ENCODE results near the gene MOSMO. TPM values are rescaled to one million over a fixed set of nuclear protein-coding genes. Genes with fewer than 3 reads are reported as not detected.

The MOSMO gene
- total RNA-seq, 2 experiments from 2014 or later: 9.6 to 9.8 TPM

DNA sequence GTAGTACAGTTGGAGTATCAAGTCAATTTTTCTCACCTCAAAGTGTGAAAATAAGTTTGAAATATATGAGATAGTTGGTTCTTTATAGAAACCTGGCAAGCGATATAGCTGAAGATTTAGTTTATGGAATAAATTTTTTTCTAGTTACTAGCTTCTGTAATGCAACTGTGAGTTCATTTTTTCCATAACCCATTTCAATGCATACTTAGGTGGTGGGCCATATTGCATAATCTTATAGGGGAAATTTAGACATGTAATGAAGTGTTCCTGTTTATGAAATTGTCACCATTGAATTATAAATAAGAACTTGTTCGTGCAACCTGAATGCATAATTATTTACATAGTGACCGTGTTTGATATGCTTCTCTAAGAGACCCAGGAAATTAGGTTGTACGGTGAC, 9.0 kb downstream of the MOSMO start:
- no TSS peak for BruUV-seq (replicated peaks)
- Histone ChIP-seq H3K4me3 (ENCODE audit: low read depth, low read length, poor library complexity, severe bottlenecking) (no peak overlapping the region), H3K9me3 (ENCODE audit: low read length) (no peaks in the 10 kb centered on the region), H3K9me2 (ENCODE audit: insufficient read depth, low read length) (no peaks in the 10 kb centered on the region), H3K4me2 (ENCODE audit: low read length) (no peak overlapping the region), H3K4me1 (ENCODE audit: insufficient read depth, low read length, poor library complexity, severe bottlenecking) (peaks cover 17% of the 10 kb centered on the region), H3K36me3 (ENCODE audit: insufficient read depth, low read length) (no peaks in the 10 kb centered on the region), H3K27ac (ENCODE audit: low read depth, low read length, poor library complexity, severe bottlenecking) (no peak overlapping the region), H2AFZ (ENCODE audit: low read length) (no peak overlapping the region), H4K20me1 (ENCODE audit: insufficient read depth, low read length) (no peaks in the 10 kb centered on the region), H3K79me2 (ENCODE audit: insufficient read depth, low read depth, low read length) (0 out of 2 replicates have a peak, but pooled peaks cover 13% of the 10 kb centered on the region)
- intact Hi-C loops (cut with micrococcal nuclease; ENCODE audit: unreplicated experiment): no loop called here
- DNase-seq (ENCODE audit: low spot score): no peak
- ChIA-PET CTCF (ENCODE audit: unreplicated experiment) (no interaction called here), POLR2A (no interaction called here)
- TF ChIP-seq, protein P1, sequence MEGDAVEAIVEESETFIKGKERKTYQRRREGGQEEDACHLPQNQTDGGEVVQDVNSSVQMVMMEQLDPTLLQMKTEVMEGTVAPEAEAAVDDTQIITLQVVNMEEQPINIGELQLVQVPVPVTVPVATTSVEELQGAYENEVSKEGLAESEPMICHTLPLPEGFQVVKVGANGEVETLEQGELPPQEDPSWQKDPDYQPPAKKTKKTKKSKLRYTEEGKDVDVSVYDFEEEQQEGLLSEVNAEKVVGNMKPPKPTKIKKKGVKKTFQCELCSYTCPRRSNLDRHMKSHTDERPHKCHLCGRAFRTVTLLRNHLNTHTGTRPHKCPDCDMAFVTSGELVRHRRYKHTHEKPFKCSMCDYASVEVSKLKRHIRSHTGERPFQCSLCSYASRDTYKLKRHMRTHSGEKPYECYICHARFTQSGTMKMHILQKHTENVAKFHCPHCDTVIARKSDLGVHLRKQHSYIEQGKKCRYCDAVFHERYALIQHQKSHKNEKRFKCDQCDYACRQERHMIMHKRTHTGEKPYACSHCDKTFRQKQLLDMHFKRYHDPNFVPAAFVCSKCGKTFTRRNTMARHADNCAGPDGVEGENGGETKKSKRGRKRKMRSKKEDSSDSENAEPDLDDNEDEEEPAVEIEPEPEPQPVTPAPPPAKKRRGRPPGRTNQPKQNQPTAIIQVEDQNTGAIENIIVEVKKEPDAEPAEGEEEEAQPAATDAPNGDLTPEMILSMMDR (conservative IDR thresholded peaks at IDR 0.05; ENCODE audit: low read length): no peak
- TF ChIP-seq EZH2phosphoT487 (IDR thresholded peaks at IDR 0.05; ENCODE audit: borderline replicate concordance, low read depth, low read length): no peak

DNA sequence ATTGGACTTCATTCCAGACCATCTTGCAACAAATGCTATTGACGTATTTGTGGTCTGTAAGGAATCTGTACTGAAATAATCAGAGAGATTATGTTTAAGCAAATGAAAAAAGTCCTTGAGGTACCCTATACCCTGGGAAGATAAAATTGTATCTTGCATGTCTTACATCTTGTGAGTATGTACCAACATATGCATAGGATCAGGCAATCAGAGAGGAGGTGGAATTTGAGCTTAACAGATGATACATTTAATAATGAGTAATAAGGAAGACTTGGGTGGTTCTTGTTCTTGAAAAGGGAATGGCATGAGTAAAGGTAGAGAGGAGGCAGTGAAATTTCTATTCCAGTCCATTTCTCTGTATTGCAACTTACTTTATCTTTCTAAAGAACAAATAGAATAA, 10.6 kb downstream of the MOSMO start:
- Histone ChIP-seq H3K79me2 (ENCODE audit: insufficient read depth, low read depth, low read length) (0 out of 2 replicates have a peak, but pooled peaks cover 13% of the 10 kb centered on the region), H3K27ac (ENCODE audit: low read depth, low read length, poor library complexity, severe bottlenecking) (no peak overlapping the region), H2AFZ (ENCODE audit: low read length) (no peak overlapping the region), H3K4me1 (ENCODE audit: insufficient read depth, low read length, poor library complexity, severe bottlenecking) (peaks cover 12% of the 10 kb centered on the region), H3K4me2 (ENCODE audit: low read length) (no peak overlapping the region), H4K20me1 (ENCODE audit: insufficient read depth, low read length) (no peaks in the 10 kb centered on the region), H3K9me3 (ENCODE audit: low read length) (no peaks in the 10 kb centered on the region), H3K9me2 (ENCODE audit: insufficient read depth, low read length) (no peaks in the 10 kb centered on the region), H3K4me3 (ENCODE audit: low read depth, low read length, poor library complexity, severe bottlenecking) (no peak overlapping the region), H3K36me3 (ENCODE audit: insufficient read depth, low read length) (no peaks in the 10 kb centered on the region)
- TF ChIP-seq, protein P1 (conservative IDR thresholded peaks at IDR 0.05; ENCODE audit: low read length): no peak
- no peak for TF ChIP-seq EZH2phosphoT487 (IDR thresholded peaks at IDR 0.05; ENCODE audit: borderline replicate concordance, low read depth, low read length)
- POLR2A ChIA-PET: no interaction called here
- DNase-seq (ENCODE audit: low spot score): no peak
- no TSS peak for BruUV-seq (replicated peaks)
- intact Hi-C loops (cut with micrococcal nuclease; ENCODE audit: unreplicated experiment): no loop called here
- CTCF ChIA-PET (ENCODE audit: unreplicated experiment): no interaction called here

DNA sequence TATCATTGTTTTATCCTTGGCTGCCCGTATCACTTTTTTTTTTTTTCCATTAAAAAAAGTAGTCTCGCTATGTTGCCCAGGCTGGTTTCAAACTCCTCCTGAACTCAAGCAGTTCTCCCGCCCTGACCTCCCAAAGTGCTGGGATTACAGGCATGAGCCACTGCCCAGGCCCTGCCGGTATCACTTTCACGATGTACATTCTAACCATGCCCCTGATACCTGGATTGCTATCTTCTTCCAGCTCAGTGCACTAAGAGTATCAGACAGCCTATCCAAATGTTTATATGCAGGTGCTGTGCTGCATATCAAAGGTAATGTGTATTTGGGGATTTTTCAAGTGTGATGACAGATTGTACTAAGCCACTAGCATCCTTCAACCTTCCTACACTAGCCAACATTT, 14.2 kb downstream of the MOSMO start:
- no peak for TF ChIP-seq EZH2phosphoT487 (IDR thresholded peaks at IDR 0.05; ENCODE audit: borderline replicate concordance, low read depth, low read length)
- TF ChIP-seq, protein P1 (conservative IDR thresholded peaks at IDR 0.05; ENCODE audit: low read length): no peak
- Histone ChIP-seq H3K4me2 (ENCODE audit: low read length) (no peak overlapping the region), H2AFZ (ENCODE audit: low read length) (no peak overlapping the region), H3K36me3 (ENCODE audit: insufficient read depth, low read length) (no peaks in the 10 kb centered on the region), H3K27ac (ENCODE audit: low read depth, low read length, poor library complexity, severe bottlenecking) (no peak overlapping the region), H4K20me1 (ENCODE audit: insufficient read depth, low read length) (no peaks in the 10 kb centered on the region), H3K4me1 (ENCODE audit: insufficient read depth, low read length, poor library complexity, severe bottlenecking) (peaks cover 4% of the 10 kb centered on the region), H3K4me3 (ENCODE audit: low read depth, low read length, poor library complexity, severe bottlenecking) (no peak overlapping the region), H3K9me3 (ENCODE audit: low read length) (no peaks in the 10 kb centered on the region), H3K79me2 (ENCODE audit: insufficient read depth, low read depth, low read length) (no peaks in the 10 kb centered on the region), H3K9me2 (ENCODE audit: insufficient read depth, low read length) (no peaks in the 10 kb centered on the region)
- BruUV-seq (replicated peaks): no TSS peak
- CTCF ChIA-PET (ENCODE audit: unreplicated experiment): no interaction called here
- intact Hi-C loops (cut with micrococcal nuclease; ENCODE audit: unreplicated experiment): no loop called here
- no peak for DNase-seq (ENCODE audit: low spot score)
- POLR2A ChIA-PET: interaction anchor here (0.6 kb wide), 1 partner anchor 28 kb away, joined by 3 read pairs; no protein-coding TSS in a partner anchor

Data from OCI-LY7 (cell line).